ENCODE data around the gene GET4.

GET4 gene, protein sequence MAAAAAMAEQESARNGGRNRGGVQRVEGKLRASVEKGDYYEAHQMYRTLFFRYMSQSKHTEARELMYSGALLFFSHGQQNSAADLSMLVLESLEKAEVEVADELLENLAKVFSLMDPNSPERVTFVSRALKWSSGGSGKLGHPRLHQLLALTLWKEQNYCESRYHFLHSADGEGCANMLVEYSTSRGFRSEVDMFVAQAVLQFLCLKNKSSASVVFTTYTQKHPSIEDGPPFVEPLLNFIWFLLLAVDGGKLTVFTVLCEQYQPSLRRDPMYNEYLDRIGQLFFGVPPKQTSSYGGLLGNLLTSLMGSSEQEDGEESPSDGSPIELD

GRCh38 chr7:876077-876971, at the start of gene GET4:
GET4 (plus strand) TSS chr7:876554; CDS start chr7:876646, 92 bp downstream.
- peak within 1 kb of the TSS; percentile 84 for H3K4me3 ChIP-seq (ENCODE audit: low read depth, low read length)
- peak; percentile 78 for DNase-seq (ENCODE audit: low read depth)
- TF ChIP-seq, protein P1, sequence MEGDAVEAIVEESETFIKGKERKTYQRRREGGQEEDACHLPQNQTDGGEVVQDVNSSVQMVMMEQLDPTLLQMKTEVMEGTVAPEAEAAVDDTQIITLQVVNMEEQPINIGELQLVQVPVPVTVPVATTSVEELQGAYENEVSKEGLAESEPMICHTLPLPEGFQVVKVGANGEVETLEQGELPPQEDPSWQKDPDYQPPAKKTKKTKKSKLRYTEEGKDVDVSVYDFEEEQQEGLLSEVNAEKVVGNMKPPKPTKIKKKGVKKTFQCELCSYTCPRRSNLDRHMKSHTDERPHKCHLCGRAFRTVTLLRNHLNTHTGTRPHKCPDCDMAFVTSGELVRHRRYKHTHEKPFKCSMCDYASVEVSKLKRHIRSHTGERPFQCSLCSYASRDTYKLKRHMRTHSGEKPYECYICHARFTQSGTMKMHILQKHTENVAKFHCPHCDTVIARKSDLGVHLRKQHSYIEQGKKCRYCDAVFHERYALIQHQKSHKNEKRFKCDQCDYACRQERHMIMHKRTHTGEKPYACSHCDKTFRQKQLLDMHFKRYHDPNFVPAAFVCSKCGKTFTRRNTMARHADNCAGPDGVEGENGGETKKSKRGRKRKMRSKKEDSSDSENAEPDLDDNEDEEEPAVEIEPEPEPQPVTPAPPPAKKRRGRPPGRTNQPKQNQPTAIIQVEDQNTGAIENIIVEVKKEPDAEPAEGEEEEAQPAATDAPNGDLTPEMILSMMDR (IDR thresholded peaks at IDR 0.05; ENCODE audit: low read depth, low read length, missing control alignments) = no peak
- in situ Hi-C loops (cut with HindIII; ENCODE audit: low sequenced_read_pairs) = no loop called here

- H3K4me3 ChIP-seq (ENCODE audit: low read depth, low read length) = no peak overlapping the region
- in situ Hi-C loops (cut with HindIII; ENCODE audit: low sequenced_read_pairs) = no loop called here
- TF ChIP-seq, protein P1 (IDR thresholded peaks at IDR 0.05; ENCODE audit: low read depth, low read length, missing control alignments) = no peak
- no peak for DNase-seq (ENCODE audit: low read depth)
These were observed 47.4 kb upstream of the GET4 start for GRCh38 chr7:828793-829561.

- in situ Hi-C loops (cut with HindIII; ENCODE audit: low sequenced_read_pairs) = no loop called here
- no peak for DNase-seq (ENCODE audit: low read depth)
- TF ChIP-seq, protein P1 (IDR thresholded peaks at IDR 0.05; ENCODE audit: low read depth, low read length, missing control alignments) = no peak
- H3K4me3 ChIP-seq (ENCODE audit: low read depth, low read length) = no peak overlapping the region
These were observed 46.3 kb upstream of the GET4 start for GRCh38 chr7:830069-830468.

DNA sequence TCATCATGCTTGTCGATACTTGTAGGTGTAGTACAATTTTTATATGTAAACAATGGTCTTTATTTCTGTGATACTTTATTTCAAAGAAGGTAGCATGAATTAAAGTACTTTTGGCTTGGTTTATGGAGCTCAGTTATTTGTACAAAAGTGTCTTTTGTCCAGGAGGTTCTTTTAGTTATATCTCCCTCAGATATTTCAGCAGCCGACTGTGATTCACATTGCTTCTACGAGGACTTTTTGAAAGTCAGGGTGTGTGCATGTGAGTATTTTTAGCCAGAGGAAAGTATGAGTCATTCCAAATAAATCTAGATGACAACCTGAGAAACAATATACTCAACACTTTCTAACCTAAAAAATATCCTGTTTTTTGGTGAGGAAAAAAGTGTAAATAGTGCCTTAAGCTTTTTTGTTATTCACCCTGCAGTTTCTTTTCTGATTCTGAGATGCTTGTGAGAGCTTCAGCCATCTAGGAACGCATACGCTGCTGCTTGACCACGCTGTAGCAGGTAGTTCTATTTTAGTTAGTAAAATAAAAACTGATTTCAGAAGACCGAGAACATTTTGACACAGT, 44.7 kb upstream of the GET4 start:
- H3K4me3 ChIP-seq (ENCODE audit: low read depth, low read length) = peak overlapping the region; percentile 14
- peak; percentile 82 for DNase-seq (ENCODE audit: low read depth)
- TF ChIP-seq, protein P1 (IDR thresholded peaks at IDR 0.05; ENCODE audit: low read depth, low read length, missing control alignments) = no peak
- in situ Hi-C loops (cut with HindIII; ENCODE audit: low sequenced_read_pairs) = no loop called here

- TF ChIP-seq, protein P1 (IDR thresholded peaks at IDR 0.05; ENCODE audit: low read depth, low read length, missing control alignments) = no peak
- DNase-seq (ENCODE audit: low read depth) = peak; percentile 64
- in situ Hi-C loops (cut with HindIII; ENCODE audit: low sequenced_read_pairs) = no loop called here
- H3K4me3 ChIP-seq (ENCODE audit: low read depth, low read length) = peak within 1 kb of the TSS; percentile 14
These were observed 44.0 kb upstream of the GET4 start, which contains the start of gene SUN1 for GRCh38 chr7:832167-832967. SUN1 (plus strand) TSS chr7:832476; CDS start chr7:832525, 49 bp downstream.
